OCI-LY1 (cell line): ENCODE data around the gene TRANK1.

Experiments used
- EZH2 ChIP-seq: fragments of 200-600 bp; sonication (generic), shearing (Covaris generic); IDR thresholded peaks from 2 replicates; pipeline ENCODE4 v1.8.0; 2017; ENCODE audit warnings: borderline replicate concordance, mixed run types, mild to moderate bottlenecking, antibody characterized with exemption, low read length, moderate library complexity, mixed read lengths
- TF ChIP-seq, protein P1 (sequence below): fragments of 200-600 bp; sonication (generic), shearing (Covaris generic); IDR thresholded peaks from 2 replicates; pipeline ENCODE4 v1.5.1; 2017; ENCODE audit warnings: mild to moderate bottlenecking, antibody characterized with exemption, low read length, moderate library complexity, mixed read lengths

DNA sequence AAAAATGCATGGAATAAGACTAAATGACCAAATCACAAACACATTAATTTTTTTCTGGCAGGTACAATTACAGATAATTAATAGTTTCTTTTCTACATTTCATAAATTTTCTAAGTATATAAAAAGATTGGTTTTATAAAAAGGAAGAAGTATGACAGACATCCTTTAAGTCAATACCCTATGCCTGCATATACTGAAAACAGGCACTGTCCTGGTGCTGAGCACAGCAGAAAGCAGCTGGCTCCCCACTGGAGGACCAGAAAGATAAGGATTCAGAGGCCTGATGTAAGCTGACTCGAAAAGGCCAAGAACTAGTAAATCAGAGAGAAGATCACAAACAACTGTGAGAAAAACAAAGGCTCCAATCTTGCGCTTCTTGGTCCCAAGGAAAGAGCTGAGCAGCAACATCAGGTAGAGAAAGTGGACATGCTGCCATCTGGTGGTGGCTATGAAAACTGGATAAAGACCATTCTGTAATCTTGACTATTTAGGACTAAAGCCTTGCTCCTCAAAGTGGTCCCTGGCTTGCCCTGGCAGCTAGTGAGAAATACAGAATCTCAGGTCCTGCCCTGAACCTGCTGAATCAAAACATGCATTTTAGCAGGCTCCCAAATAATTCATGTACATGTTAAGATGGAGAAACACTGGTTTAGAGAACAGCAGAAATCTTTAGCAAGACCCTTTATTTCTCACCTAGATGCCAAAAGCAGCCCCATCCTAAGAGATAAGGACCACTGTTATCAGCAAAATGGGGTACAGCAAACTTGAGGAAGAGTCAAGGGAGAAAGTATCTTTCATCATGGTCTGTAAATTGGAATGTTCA, 76.0 kb downstream of the TRANK1 start:
- TF ChIP-seq, protein P1, sequence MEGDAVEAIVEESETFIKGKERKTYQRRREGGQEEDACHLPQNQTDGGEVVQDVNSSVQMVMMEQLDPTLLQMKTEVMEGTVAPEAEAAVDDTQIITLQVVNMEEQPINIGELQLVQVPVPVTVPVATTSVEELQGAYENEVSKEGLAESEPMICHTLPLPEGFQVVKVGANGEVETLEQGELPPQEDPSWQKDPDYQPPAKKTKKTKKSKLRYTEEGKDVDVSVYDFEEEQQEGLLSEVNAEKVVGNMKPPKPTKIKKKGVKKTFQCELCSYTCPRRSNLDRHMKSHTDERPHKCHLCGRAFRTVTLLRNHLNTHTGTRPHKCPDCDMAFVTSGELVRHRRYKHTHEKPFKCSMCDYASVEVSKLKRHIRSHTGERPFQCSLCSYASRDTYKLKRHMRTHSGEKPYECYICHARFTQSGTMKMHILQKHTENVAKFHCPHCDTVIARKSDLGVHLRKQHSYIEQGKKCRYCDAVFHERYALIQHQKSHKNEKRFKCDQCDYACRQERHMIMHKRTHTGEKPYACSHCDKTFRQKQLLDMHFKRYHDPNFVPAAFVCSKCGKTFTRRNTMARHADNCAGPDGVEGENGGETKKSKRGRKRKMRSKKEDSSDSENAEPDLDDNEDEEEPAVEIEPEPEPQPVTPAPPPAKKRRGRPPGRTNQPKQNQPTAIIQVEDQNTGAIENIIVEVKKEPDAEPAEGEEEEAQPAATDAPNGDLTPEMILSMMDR: peak; percentile 75
- TF ChIP-seq EZH2: no peak
